GM18858 (cell line): ENCODE results near the gene PCDHGB7.
"Not testable (repeated sequence)": the region's sequence is repeated elsewhere in the genome, so short reads cannot be mapped to it uniquely, and the experiment has no call there.

Experiments used
- ATAC-seq: cut with Tn5 transposase; IDR thresholded peaks from one replicate; pipeline ENCODE4 v1.9.1; 2021; ENCODE audit not compliant: unreplicated experiment

Gene PCDHGB7

DNA sequence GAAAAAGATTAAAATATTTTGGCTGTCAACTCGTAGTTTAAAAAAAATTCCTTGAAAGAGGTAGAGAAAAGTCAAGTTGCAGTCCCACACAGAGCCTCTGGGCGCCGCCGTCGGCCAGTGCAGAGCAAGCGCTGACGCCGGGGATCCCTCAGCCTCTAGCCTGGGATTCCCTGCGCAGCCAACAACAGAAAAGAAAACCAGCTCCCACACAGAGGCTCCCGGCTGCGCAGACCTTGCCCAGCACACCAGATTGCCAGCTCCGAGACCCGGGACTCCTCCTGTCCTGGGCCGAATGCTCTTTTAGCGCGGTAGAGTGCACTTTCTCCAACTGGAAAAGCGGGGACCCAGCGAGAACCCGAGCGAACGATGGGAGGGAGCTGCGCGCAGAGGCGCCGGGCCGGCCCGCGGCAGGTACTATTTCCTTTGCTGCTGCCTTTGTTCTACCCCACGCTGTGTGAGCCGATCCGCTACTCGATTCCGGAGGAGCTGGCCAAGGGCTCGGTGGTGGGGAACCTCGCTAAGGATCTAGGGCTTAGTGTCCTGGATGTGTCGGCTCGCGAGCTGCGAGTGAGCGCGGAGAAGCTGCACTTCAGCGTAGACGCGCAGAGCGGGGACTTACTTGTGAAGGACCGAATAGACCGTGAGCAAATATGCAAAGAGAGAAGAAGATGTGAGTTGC is at the start of gene PCDHGB7:
TSS of gene PCDHGB7 (plus strand) at position 184 of the 679 bp plus-strand sequence. CDS start at position 367, 183 bp downstream.
- ATAC-seq, result peak; percentile 65

DNA sequence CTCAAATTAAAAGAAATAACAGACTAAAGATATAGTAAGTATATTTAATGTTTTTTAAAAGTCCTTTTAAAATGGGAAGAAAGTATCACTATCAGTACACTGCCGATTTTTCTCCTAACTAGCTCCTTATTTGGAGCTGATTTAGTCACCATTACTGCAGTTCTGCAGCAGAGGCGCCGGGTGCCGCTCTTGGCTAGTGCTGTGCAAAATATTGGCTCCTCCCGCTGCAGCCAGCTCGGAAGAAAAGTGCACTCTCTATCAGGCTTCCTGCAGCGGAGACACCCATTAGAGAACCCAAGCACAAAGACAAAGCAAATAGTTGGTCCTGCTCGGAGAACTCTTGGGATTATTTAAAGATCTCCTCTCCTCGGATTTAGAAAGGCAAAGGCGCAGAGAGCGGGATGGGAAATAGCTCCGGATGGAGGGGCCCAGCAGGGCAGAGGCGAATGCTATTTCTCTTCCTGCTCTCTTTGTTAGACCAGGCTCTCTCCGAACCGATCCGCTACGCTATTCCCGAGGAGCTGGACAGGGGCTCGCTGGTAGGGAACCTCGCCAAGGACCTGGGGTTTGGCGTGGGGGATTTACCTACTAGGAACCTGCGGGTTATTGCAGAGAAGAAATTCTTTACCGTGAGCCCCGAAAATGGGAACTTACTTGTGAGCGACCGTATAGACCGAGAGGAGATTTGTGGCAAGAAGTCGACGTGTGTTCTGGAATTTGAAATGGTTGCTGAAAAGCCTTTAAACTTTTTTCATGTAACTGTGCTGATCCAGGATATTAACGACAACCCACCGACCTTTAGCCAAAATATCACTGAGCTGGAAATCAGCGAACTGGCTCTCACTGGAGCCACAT is 47.3 kb upstream of the PCDHGB7 start, which contains the start of gene PCDHGB3:
TSS of gene PCDHGB3 (plus strand) at position 249 of the 855 bp plus-strand sequence. CDS start at position 402, 153 bp downstream.
- ATAC-seq, result no peak

DNA sequence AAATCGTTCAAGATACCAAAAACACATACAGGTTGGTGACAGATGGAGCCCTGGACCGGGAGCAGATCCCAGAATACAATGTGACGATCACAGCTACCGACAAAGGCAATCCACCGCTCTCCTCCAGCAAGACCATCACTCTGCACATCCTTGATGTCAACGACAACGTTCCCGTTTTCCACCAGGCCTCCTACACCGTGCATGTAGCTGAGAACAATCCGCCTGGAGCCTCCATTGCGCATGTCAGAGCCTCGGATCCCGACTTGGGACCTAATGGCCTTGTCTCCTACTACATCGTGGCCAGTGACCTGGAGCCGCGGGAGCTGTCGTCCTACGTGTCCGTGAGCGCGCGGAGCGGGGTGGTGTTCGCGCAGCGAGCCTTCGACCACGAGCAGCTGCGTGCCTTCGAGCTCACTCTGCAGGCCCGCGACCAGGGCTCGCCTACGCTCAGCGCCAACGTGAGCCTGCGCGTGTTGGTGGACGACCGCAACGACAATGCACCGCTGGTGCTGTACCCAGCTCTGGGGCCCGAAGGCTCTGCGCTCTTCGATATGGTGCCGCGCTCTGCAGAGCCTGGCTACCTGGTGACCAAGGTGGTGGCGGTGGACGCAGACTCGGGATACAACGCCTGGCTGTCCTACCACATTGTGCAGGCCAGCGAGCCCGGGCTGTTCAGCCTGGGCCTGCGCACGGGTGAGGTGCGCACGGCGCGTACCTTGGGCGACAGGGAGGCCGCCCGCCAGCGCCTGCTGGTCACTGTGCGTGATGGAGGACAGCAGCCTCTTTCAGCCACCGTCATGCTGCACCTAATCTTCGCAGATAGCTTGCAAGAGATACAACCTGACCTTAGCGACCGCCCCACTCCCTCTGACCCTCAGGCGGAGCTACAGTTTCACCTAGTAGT is 45.7 kb upstream of the PCDHGB7 start:
- ATAC-seq, result no peak

DNA sequence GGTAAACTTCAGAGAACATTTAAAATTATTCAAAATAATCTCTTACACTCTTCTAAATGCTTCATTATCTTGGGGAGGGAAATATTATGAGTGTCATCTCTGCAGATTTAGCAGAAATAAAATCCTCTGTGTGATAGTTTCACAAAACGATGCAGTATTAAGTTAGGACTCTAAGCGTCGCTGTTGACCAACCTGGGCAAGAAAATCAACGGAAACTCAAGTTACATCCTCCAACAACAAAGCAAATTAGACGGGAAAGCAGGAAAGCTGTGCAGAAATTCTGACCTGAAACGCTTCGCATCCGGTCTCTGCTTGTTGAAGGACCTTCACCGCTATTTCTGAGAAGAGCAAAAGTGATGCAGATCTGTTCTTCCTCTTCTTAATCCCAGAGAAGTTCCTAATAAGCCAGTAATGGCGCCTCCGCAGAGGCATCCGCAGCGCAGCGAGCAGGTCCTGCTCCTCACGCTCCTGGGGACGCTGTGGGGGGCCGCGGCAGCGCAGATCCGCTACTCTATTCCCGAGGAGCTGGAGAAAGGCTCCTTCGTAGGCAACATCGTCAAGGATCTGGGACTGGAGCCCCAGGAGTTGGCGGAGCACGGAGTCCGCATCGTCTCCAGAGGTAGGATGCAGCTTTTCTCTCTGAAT is 43.7 kb upstream of the PCDHGB7 start, which contains the start of gene PCDHGA6:
TSS of gene PCDHGA6 (plus strand) at position 219 of the 645 bp plus-strand sequence. CDS start at position 412, 193 bp downstream.
- ATAC-seq, result no peak

DNA sequence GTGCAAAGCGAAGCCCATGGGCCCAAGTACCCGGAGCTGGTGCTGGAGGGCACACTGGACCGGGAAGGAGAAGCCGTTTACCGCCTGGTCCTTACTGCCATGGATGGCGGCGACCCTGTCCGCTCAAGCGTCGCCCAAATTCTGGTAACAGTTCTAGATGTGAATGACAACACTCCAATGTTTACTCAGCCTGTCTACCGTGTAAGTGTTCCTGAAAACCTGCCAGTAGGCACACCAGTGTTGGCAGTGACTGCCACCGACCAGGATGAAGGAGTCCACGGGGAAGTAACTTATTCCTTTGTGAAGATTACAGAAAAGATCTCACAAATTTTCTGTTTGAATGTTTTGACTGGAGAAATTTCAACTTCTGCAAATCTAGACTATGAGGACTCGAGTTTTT is 42.9 kb upstream of the PCDHGB7 start:
- no peak for ATAC-seq

DNA sequence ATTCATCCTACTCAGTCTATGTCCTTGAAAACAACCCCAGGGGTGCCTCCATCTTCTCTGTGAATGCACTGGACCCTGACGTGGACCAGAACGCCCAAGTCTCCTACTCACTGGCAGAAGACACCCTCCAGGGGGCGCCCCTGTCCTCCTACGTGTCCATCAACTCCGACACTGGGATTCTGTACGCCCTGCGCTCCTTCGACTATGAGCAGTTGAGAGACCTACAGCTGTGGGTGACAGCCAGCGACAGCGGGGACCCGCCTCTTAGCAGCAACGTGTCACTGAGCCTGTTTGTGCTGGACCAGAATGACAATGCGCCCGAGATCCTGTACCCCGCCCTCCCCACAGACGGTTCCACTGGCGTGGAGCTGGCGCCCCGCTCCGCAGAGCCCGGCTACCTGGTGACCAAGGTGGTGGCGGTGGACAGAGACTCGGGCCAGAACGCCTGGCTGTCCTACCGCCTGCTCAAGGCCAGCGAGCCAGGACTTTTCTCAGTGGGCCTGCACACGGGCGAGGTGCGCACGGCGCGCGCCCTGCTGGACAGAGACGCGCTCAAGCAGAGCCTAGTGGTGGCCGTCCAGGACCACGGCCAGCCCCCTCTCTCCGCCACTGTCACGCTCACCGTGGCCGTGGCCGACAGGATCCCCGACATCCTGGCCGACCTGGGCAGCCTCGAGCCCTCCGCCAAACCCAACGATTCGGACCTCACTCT is 41.9 kb upstream of the PCDHGB7 start:
- ATAC-seq, result not testable (repeated sequence)

DNA sequence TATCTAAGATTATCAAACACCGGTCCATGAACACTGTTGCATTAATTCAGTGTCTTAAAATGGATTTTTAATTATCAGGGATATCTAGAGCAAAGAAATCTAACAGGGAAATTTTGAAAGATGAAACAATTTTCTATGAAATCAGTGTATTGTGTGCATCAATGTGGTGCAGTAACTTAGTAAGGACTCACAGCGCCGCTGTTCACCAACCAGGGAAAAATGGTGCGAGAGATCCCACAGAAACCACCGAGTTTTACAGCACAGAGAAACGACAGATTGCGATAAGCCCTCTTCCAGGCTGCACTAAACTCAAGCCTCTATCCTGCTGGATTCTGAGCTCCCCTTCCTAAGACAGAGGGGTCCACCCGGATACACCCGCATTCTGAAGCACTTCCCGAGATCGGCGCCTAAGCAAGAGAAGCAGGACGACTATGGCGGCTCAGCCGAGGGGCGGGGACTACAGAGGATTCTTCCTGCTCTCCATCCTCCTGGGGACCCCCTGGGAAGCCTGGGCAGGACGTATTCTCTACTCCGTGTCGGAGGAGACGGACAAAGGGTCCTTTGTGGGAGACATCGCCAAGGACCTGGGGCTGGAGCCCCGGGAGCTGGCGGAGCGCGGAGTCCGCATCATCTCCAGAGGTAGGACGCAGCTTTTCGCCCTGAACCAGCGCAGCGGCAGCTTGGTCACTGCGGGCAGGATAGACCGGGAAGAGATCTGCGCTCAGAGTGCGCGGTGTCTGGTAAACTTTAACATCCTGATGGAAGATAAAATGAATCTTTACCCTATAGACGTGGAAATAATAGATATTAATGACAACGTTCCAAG is 34.8 kb upstream of the PCDHGB7 start, which contains the start of gene PCDHGA7:
TSS of gene PCDHGA7 (plus strand) at position 274 of the 826 bp plus-strand sequence. CDS start at position 432, 158 bp downstream.
- no peak for ATAC-seq

DNA sequence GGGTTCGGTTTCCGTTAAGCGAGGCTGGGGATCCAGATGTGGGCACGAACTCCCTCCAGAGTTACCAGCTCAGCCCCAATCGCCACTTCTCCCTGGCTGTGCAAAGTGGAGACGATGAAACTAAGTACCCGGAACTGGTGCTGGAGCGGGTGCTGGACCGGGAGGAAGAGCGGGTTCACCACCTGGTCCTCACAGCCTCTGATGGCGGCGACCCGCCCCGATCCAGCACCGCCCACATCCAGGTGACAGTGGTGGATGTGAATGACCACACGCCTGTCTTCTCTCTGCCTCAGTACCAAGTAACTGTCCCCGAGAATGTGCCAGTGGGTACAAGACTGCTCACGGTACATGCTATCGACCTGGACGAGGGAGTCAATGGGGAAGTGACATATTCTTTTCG is 34.1 kb upstream of the PCDHGB7 start:
- ATAC-seq, result no peak

DNA sequence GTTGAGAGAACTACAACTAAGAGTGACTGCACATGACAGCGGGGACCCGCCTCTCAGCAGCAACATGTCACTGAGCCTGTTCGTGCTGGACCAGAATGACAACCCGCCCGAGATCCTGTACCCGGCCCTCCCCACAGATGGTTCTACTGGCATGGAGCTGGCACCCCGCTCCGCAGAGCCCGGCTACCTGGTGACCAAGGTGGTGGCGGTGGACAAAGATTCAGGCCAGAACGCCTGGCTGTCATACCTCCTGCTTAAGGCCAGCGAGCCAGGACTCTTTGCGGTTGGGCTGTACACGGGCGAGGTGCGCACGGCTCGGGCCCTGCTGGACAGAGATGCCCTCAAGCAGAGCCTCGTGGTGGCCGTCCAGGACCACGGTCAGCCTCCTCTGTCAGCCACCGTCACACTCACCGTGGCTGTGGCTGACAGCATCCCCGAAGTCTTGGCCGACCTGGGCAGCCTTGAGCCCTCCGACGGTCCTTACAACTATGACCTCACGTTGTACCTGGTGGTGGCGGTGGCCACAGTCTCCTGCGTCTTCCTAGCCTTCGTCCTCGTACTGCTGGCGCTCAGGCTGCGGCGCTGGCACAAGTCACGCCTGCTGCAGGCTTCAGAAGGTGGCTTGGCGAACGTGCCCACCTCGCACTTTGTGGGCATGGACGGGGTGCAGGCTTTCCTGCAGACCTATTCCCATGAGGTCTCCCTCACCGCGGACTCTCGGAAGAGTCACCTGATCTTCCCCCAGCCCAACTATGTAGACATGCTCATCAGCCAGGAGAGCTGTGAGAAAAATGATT is 32.8 kb upstream of the PCDHGB7 start:
- ATAC-seq, result no peak

DNA sequence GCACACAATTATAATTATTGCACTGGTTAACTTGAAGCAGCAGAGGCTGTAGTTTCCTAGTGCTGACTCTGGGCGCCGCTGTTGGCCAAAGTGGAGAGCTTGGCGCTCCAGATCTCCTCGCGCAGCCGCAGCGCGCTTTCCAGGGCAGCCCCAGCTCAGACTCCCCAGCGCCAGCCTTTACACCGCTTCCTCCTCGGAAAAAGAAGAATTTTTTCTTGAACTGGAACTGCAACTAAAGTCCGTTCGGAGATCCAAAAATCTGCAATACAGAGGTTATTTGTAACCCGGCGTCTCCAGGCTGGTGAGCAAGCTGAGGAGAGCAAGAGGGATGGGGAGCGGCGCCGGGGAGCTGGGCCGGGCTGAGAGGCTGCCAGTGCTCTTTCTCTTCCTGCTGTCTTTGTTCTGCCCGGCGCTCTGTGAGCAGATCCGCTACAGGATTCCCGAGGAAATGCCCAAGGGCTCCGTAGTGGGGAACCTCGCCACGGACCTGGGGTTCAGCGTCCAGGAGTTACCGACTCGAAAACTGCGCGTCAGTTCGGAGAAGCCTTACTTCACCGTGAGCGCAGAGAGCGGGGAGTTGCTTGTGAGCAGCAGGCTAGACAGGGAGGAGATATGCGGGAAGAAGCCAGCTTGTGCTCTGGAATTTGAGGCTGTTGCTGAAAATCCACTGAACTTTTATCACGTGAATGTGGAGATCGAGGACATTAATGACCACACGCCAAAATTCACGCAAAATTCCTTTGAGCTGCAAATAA is 29.7 kb upstream of the PCDHGB7 start, which contains the start of gene PCDHGB4:
TSS of gene PCDHGB4 (plus strand) at position 142 of the 755 bp plus-strand sequence. CDS start at position 329, 187 bp downstream.
- ATAC-seq, result peak; percentile 92

DNA sequence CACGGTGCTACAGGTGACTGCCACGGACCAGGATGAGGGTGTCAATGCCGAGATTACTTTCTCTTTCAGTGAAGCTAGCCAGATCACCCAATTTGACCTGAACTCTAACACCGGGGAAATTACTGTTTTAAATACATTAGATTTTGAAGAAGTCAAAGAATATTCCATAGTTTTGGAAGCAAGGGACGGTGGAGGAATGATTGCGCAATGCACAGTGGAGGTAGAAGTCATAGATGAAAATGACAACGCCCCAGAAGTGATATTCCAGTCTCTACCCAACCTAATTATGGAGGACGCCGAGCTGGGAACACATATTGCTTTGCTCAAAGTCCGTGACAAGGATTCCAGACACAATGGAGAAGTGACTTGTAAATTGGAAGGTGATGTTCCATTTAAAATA is 28.8 kb upstream of the PCDHGB7 start:
- no peak for ATAC-seq

DNA sequence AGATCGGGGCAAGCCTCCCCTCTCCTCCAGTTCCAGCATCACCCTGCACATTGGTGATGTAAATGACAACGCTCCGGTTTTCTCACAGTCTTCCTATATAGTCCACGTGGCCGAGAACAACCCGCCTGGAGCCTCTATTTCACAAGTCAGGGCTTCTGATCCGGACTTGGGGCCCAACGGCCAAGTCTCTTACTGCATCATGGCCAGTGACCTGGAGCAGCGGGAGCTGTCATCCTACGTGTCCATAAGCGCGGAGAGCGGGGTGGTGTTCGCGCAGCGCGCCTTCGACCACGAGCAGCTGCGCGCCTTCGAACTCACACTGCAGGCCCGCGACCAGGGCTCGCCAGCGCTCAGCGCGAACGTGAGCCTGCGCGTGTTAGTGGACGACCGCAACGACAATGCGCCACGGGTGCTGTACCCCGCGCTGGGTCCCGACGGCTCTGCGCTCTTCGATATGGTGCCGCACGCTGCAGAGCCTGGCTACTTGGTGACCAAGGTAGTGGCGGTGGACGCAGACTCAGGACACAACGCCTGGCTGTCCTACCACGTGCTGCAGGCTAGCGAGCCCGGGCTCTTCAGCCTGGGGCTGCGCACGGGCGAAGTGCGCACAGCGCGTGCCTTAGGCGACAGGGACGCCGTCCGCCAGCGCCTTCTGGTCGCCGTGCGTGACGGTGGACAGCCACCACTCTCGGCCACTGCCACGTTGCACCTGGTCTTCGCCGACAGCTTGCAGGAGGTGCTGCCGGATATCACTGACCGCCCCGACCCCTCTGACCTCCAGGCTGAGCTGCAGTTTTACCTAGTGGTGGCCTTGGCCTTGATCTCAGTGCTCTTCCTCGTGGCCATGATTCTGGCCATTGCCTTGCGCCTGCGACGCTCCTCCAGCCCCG is 28.1 kb upstream of the PCDHGB7 start:
- no peak for ATAC-seq

DNA sequence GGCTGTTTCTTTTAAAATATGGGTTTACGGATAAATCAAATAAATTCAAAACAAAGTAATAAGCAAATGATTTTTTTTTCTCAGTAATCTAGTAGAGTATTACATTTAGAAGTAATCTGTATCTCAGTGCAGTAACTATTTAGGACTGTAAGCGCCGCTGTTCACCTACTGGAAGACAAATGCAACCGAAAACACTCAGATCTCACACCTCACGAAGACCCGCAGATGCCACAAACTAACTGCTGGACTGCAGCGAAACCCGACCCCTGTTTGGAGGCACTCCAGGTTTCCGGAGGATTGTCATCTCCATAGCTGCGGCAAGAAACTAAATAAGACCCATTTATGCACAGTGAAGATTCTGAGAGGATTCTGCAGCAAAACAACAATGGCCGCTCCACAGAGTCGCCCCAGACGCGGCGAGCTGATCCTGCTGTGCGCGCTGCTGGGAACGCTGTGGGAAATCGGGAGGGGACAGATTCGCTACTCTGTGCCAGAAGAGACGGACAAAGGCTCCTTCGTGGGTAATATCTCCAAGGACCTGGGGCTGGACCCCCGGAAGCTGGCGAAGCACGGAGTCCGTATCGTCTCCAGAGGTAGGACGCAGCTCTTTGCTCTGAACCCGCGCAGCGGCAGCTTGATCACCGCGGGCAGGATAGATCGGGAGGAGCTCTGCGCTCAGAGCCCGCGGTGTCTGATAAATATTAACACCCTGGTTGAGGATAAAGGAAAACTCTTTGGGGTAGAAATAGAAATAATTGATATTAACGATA is 24.9 kb upstream of the PCDHGB7 start, which contains the start of gene PCDHGA8:
TSS of gene PCDHGA8 (plus strand) at position 205 of the 770 bp plus-strand sequence. CDS start at position 386, 181 bp downstream.
- no peak for ATAC-seq

DNA sequence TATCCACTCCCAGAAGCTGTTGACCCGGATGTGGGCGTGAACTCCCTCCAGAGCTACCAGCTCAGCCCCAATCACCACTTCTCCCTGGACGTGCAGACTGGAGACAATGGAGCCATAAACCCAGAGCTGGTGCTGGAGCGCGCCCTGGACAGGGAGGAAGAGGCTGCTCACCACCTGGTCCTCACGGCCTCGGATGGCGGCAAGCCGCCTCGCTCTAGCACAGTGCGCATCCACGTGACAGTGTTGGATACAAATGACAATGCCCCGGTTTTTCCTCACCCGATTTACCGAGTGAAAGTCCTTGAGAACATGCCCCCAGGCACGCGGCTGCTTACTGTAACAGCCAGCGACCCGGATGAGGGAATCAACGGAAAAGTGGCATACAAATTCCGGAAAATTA is 24.2 kb upstream of the PCDHGB7 start:
- ATAC-seq, result no peak
